K562 (cell line): ENCODE measurements around the gene FCSK. TPM values are rescaled to one million over a fixed set of nuclear protein-coding genes. Genes with fewer than 3 reads are reported as not detected.

Experiments used
- ATAC-seq: fragments of 200-7000 bp; cut with Tn5 transposase; 3 replicates; pipeline ENCODE4 v1.9.1; 2020; ENCODE audit warnings: moderate library complexity
- BruUV-seq: library from RNA; stranded (reverse); fragments of 400-500 nt; replicated peaks from 2 replicates; lab custom pipeline; 2021; lab: Mats Ljungman, UMichigan
- CTCF ChIA-PET: fragments of 300-600 bp; formaldehyde crosslinking; extraction: SDS; loops from one replicate; lab custom pipeline; 2021; ENCODE audit warnings: low intra/inter-chr PET ratio; lab: Yijun Ruan, JAX
- POLR2A ChIA-PET: fragments of 300-600, 350-650 bp; sonication (Branson Sonifier 250); formaldehyde crosslinking; extraction: SDS; loops from one replicate; lab custom pipeline; 2021; ENCODE audit warnings: antibody characterized with exemption, inconsistent platforms; lab: Yijun Ruan, JAX
- DNase-seq, 4 experiments: peaks; one replicate each; pipeline versions ENCODE4 v3.0.0 to v3.0.0-alpha.2; 2011 to 2018; ENCODE audit warnings: low spot score in 3 of 4, mixed read lengths in 3 of 4; ENCODE audit errors: extremely low read depth in 1 of 4
- FAIRE-seq: peaks from 2 replicates; lab custom pipeline; 2011; peaks lifted over from hg19 to GRCh38; lab: Jason Lieb, UNC
- H2AFZ ChIP-seq: 2 replicates; pipeline ENCODE4 v1.6.0; 2011; ENCODE audit warnings: low read depth, low read length, control low read depth, inconsistent platforms
- H3K27ac ChIP-seq: fragments of 200-600 bp; 3 replicates; pipeline ENCODE4 v1.8.0; 2011; ENCODE audit warnings: low read depth, mild to moderate bottlenecking, control low read depth, inconsistent platforms, low read length, moderate library complexity, mixed read lengths; ENCODE audit errors: extremely low read depth
- H3K27me3 ChIP-seq, 2 experiments: fragments of 300-600 bp in 1 of 2; 2 replicates in 1 of 2; 3 replicates in 1 of 2; pipeline versions ENCODE4 v1.6.0 to v1.8.0; 2011; ENCODE audit warnings: inconsistent platforms in 2 of 2, low read length in 2 of 2, mild to moderate bottlenecking in 1 of 2, mixed read lengths in 1 of 2, moderate library complexity in 1 of 2; ENCODE audit not compliant: control insufficient read depth in 2 of 2, insufficient read depth in 2 of 2
- H3K36me3 ChIP-seq: fragments of 300-600 bp; 3 replicates; pipeline ENCODE4 v1.8.0; 2011; ENCODE audit warnings: mild to moderate bottlenecking, low read length, inconsistent platforms; ENCODE audit not compliant: control insufficient read depth, insufficient read depth
- H3K4me1 ChIP-seq, 2 experiments: fragments of 200-600 bp in 1 of 2; replicated peaks in 1 of 2; 2 replicates in 1 of 2; 3 replicates in 1 of 2; pipeline versions ENCODE4 v1.5.1 to v1.8.0; 2011; ENCODE audit warnings: inconsistent platforms in 2 of 2, low read length in 2 of 2, mild to moderate bottlenecking in 1 of 2, mixed read lengths in 1 of 2, moderate library complexity in 1 of 2; ENCODE audit not compliant: control insufficient read depth in 2 of 2, insufficient read depth in 2 of 2
- H3K4me2 ChIP-seq: 2 replicates; pipeline ENCODE4 v1.6.1; 2011; ENCODE audit warnings: low read length, control low read depth, inconsistent platforms, mixed read lengths; ENCODE audit not compliant: insufficient read depth
- H3K4me3 ChIP-seq: fragments of 200-600 bp; sonication (generic), shearing (Covaris generic); 2 replicates; pipeline ENCODE4 v1.5.1; 2016; ENCODE audit warnings: control low read depth, inconsistent platforms
- H3K79me2 ChIP-seq: fragments of 200-600 bp; 3 replicates; pipeline ENCODE4 v1.8.0; 2011; ENCODE audit warnings: low read length, inconsistent platforms; ENCODE audit not compliant: control insufficient read depth, insufficient read depth
- H3K9ac ChIP-seq, 2 experiments: 2 replicates each; pipeline versions ENCODE4 v1.6.0 to v1.6.1; 2011; ENCODE audit warnings: low read depth in 2 of 2, low read length in 2 of 2, control low read depth in 1 of 2, inconsistent platforms in 1 of 2, mild to moderate bottlenecking in 1 of 2, mixed read lengths in 1 of 2; ENCODE audit not compliant: insufficient read depth in 1 of 2
- H3K9me1 ChIP-seq: one replicate; pipeline ENCODE4 v1.6.0; 2011; ENCODE audit warnings: inconsistent platforms, mild to moderate bottlenecking, low read length, moderate library complexity; ENCODE audit not compliant: control insufficient read depth, insufficient read depth
- H3K9me3 ChIP-seq: replicated peaks from 2 replicates; pipeline ENCODE4 v1.5.1; 2011; ENCODE audit warnings: low read depth, low read length, inconsistent platforms; ENCODE audit not compliant: control insufficient read depth, insufficient read depth
- H4K20me1 ChIP-seq: replicated peaks from 2 replicates; pipeline ENCODE4 v1.6.1; 2011; ENCODE audit warnings: low read length, inconsistent platforms, mixed read lengths; ENCODE audit not compliant: control insufficient read depth, insufficient read depth
- CBX2 ChIP-seq: fragments of 200-600 bp; sonication (generic); IDR thresholded peaks from one replicate; pipeline ENCODE4 v1.6.1; 2012; ENCODE audit warnings: mild to moderate bottlenecking, low read length, inconsistent platforms; ENCODE audit not compliant: insufficient read depth, poor library complexity, severe bottlenecking
- CEBPB ChIP-seq: fragments of 450-650 bp; IDR thresholded peaks from 2 replicates; pipeline ENCODE4 v1.6.1; 2016; ENCODE audit warnings: missing genetic modification characterization, missing compliant biosample characterization
- CEBPG ChIP-seq, 3 experiments: fragments of 200-800 bp in 1 of 3; sonication (Bioruptor generic) in 1 of 3; sonication (generic) in 1 of 3; formaldehyde crosslinking in 1 of 3; IDR thresholded peaks in 2 of 3; conservative IDR thresholded peaks in 1 of 3; 2 replicates each; pipeline versions ENCODE4 v1.6.1 to v1.8.0; 2016 to 2022; ENCODE audit warnings: missing compliant biosample characterization in 2 of 3, missing genetic modification characterization in 2 of 3, mild to moderate bottlenecking in 1 of 3, missing genetic modification reagents in 1 of 3
- ELF2 ChIP-seq: fragments of 250-450 bp; sonication (Bioruptor Pico); IDR thresholded peaks from 2 replicates; pipeline ENCODE4 v1.5.0; 2021; ENCODE audit warnings: mild to moderate bottlenecking
- WGBS: fragments of 100-300 bp; shearing (Covaris generic); methylation state at CpG from one replicate; pipeline ENCODE4 v1.1.6; 2016; ENCODE audit warnings: low coverage, mixed read lengths; ENCODE audit not compliant: insufficient coverage; ENCODE audit errors: missing lambda C conversion rate; 5-methylcytosine and 5-hydroxymethylcytosine counted together
- in situ Hi-C: fragments of 300-500 bp; cut with MboI; formaldehyde crosslinking; loops from 4 replicates; pipeline ENCODE4 v1.15.0; 2018; ENCODE audit warnings: inconsistent platforms, mixed read lengths
- intact Hi-C: fragments of 100-400 bp; cut with micrococcal nuclease; formaldehyde crosslinking; loops from 2 replicates; pipeline ENCODE4 v1.14.2; 2022
- polyA plus RNA-seq, 8 experiments: library from polyadenylated mRNA; depleted of rRNA in 4 of 8; stranded (reverse) in 5 of 8; unstranded in 3 of 8; fragments of >200 nt; fragmentation: Nextera tagmentation in 2 of 8; fragmentation: Illumina TruSeq in 1 of 8; extraction: Ambion mirVana in 2 of 8; extraction: Trizol in 1 of 8; gene quantifications; 2 replicates each; pipeline versions ENCODE4 v1.2.1 to v1.2.3, GENCODE V29; 2011 to 2014; ENCODE audit warnings: inconsistent platforms in 1 of 8, missing spikeins in 1 of 8
- total RNA-seq, 7 experiments: library from RNA; depleted of rRNA in 6 of 7; stranded (reverse); fragments of >200 nt in 6 of 7; fragmentation: Illumina TruSeq in 2 of 7; extraction: Trizol in 2 of 7; gene quantifications; 2 replicates each; pipeline versions ENCODE4 v1.2.1 to v1.2.3, GENCODE V29; 2011 to 2021; ENCODE audit warnings: low replicate concordance in 1 of 7

The FCSK gene
- total and polyA plus RNA-seq, 9 of the 15 experiments (the other 6 are each of a cell fraction or from before 2014, with no cell fraction given): 0.92 to 18.6 (median 8.3) TPM

- H3K79me2 ChIP-seq: peaks cover 44% of the 10 kb centered on the region
- H3K27me3 ChIP-seq: no peaks in the 10 kb centered on the region
- no peaks in the 10 kb centered on the region for H3K9me3 ChIP-seq
- no peaks in the 10 kb centered on the region; the same call in none of the 2 replicates for H4K20me1 ChIP-seq
- in situ Hi-C loops (no loop called here), intact Hi-C loops (loop anchor here (5.0 to 10.0 kb wide), 3 partner anchors 123 to 236 kb away; partner anchors contain the start of gene AARS1)
- 77% methylated on average over 8 of the region's 8 CpGs for WGBS
- H3K9ac ChIP-seq: no peak overlapping the region
- FAIRE-seq (no peak), ATAC-seq (no peak), DNase-seq (no peak)
- peaks cover 0 to 12% of the 10 kb centered on the region in 2 experiments; a peak in 4 of 5 replicates for H3K4me1 ChIP-seq
- no peak overlapping the region for H3K4me2 ChIP-seq
- BruUV-seq: no TSS peak
- H3K27ac ChIP-seq: no peak overlapping the region
- peaks cover 29% of the 10 kb centered on the region; the same call in 2 of the 3 replicates for H3K36me3 ChIP-seq
- no peaks in the 10 kb centered on the region for H3K9me1 ChIP-seq
- ChIA-PET CTCF (no interaction called here), POLR2A (no interaction called here)
- H2AFZ ChIP-seq: no peak overlapping the region
- no peak overlapping the region for H3K4me3 ChIP-seq
- TF ChIP-seq ELF2 (no peak), CEBPB (tag) (peak; percentile 58), CEBPG (CRISPR knock-in tag; IDR thresholded peaks at IDR 0.05) (no peak), CEBPG (tag; conservative IDR thresholded peaks at IDR 0.05 in 1 of 2, IDR thresholded peaks at IDR 0.05 in 1 of 2) (peak; percentile 27 to 47; a peak in 2 of 4 replicates), CBX2 (no peak)
These were observed 66.4 kb downstream of the FCSK start for GRCh38 chr16:70520612-70521297.
